ENCODE measurements around the gene DNM2.

- TF ChIP-seq, protein P1, sequence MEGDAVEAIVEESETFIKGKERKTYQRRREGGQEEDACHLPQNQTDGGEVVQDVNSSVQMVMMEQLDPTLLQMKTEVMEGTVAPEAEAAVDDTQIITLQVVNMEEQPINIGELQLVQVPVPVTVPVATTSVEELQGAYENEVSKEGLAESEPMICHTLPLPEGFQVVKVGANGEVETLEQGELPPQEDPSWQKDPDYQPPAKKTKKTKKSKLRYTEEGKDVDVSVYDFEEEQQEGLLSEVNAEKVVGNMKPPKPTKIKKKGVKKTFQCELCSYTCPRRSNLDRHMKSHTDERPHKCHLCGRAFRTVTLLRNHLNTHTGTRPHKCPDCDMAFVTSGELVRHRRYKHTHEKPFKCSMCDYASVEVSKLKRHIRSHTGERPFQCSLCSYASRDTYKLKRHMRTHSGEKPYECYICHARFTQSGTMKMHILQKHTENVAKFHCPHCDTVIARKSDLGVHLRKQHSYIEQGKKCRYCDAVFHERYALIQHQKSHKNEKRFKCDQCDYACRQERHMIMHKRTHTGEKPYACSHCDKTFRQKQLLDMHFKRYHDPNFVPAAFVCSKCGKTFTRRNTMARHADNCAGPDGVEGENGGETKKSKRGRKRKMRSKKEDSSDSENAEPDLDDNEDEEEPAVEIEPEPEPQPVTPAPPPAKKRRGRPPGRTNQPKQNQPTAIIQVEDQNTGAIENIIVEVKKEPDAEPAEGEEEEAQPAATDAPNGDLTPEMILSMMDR (conservative IDR thresholded peaks at IDR 0.05) = no peak
- TF ChIP-seq EZH2 (IDR thresholded peaks at IDR 0.05; ENCODE audit: low read depth) = no peak
These were observed 108.4 kb downstream of the DNM2 start for GRCh38 chr19:10826231-10826630.

Measured in PC-9 (cell line).